Neutrophil (primary cell): Measurements from ENCODE around the gene MLN.

Source experiments
- H3K27ac ChIP-seq: fragments of 200-600 bp; sonication (generic); 2 replicates; pipeline ENCODE4 v1.5.1; 2016; ENCODE audit warnings: mild to moderate bottlenecking, moderate library complexity
- H3K27me3 ChIP-seq: fragments of 200-600 bp; sonication (generic); 2 replicates; pipeline ENCODE4 v1.6.0; 2016; ENCODE audit warnings: mild to moderate bottlenecking
- H3K36me3 ChIP-seq: fragments of 200-600 bp; sonication (generic); 2 replicates; pipeline ENCODE4 v1.5.1; 2017
- H3K4me1 ChIP-seq, 2 experiments: fragments of 200-600 bp in 1 of 2; sonication (generic) in 1 of 2; 1 replicate in 1 of 2; 2 replicates in 1 of 2; pipeline versions ENCODE4 v1.5.1 to v1.6.1; 2013 to 2016; ENCODE audit warnings: low read depth in 1 of 2, low read length in 1 of 2, mild to moderate bottlenecking in 1 of 2, moderate library complexity in 1 of 2; ENCODE audit not compliant: control insufficient read depth in 1 of 2, insufficient read depth in 1 of 2
- H3K4me3 ChIP-seq, 2 experiments: fragments of 200-600 bp in 1 of 2; sonication (generic) in 1 of 2; 1 replicate in 1 of 2; 2 replicates in 1 of 2; pipeline ENCODE4 v1.5.1; 2013 to 2016; ENCODE audit warnings: low read depth in 1 of 2, low read length in 1 of 2, mild to moderate bottlenecking in 1 of 2, moderate library complexity in 1 of 2
- H3K9me3 ChIP-seq: fragments of 200-600 bp; sonication (generic); 2 replicates; pipeline ENCODE4 v1.5.1; 2016
- CTCF ChIP-seq: fragments of 200-600 bp; sonication (generic); IDR thresholded peaks from 2 replicates; pipeline ENCODE4 v1.5.1; 2016; ENCODE audit warnings: antibody characterized with exemption

MLN gene

GRCh38 chr6:33779895-33780294 is 23.9 kb downstream of the MLN start:
- Histone ChIP-seq H3K4me1 (no peaks in the 10 kb centered on the region), H3K9me3 (no peaks in the 10 kb centered on the region), H3K4me3 (no peak overlapping the region), H3K36me3 (peaks cover 100% of the 10 kb centered on the region), H3K27ac (no peak overlapping the region), H3K27me3 (no peaks in the 10 kb centered on the region)
- TF ChIP-seq CTCF: no peak

GRCh38 chr6:33779290-33779689 is 24.5 kb downstream of the MLN start:
- no peak for TF ChIP-seq CTCF
- Histone ChIP-seq H3K36me3 (peaks cover 100% of the 10 kb centered on the region), H3K27me3 (no peaks in the 10 kb centered on the region), H3K27ac (no peak overlapping the region), H3K4me3 (no peak overlapping the region), H3K4me1 (no peaks in the 10 kb centered on the region), H3K9me3 (no peaks in the 10 kb centered on the region)

- Histone ChIP-seq H3K36me3 (peaks cover 100% of the 10 kb centered on the region), H3K9me3 (no peaks in the 10 kb centered on the region), H3K4me3 (no peak overlapping the region), H3K27ac (no peak overlapping the region), H3K27me3 (no peaks in the 10 kb centered on the region), H3K4me1 (no peaks in the 10 kb centered on the region)
- no peak for TF ChIP-seq CTCF
Observed at GRCh38 chr6:33778444-33779121, 25.2 kb downstream of the MLN start.

GRCh38 chr6:33777398-33778388 is 26.1 kb downstream of the MLN start:
- no peak for TF ChIP-seq CTCF
- H3K36me3 ChIP-seq: peaks cover 100% of the 10 kb centered on the region
- no peaks in the 10 kb centered on the region for H3K9me3 ChIP-seq

GRCh38 chr6:33776764-33777163 is 27.0 kb downstream of the MLN start:
- Histone ChIP-seq H3K27me3 (no peaks in the 10 kb centered on the region), H3K9me3 (no peaks in the 10 kb centered on the region), H3K4me1 (no peaks in the 10 kb centered on the region), H3K27ac (no peak overlapping the region), H3K4me3 (no peak overlapping the region), H3K36me3 (peaks cover 100% of the 10 kb centered on the region)
- TF ChIP-seq CTCF: no peak

More at GRCh38 chr6:33777398-33778388, 26.1 kb downstream of the MLN start:
- no peak overlapping the region for H3K4me3 ChIP-seq
- no peaks in the 10 kb centered on the region for H3K4me1 ChIP-seq
- H3K27ac ChIP-seq: no peak overlapping the region
- no peaks in the 10 kb centered on the region for H3K27me3 ChIP-seq
